H1 (cell line): Measurements from ENCODE around the gene IKZF3. TPM values are rescaled to one million over a fixed set of nuclear protein-coding genes. Genes with fewer than 3 reads are reported as not detected.

Source experiments
- CTCF ChIA-PET: fragments of 300-600 bp; sonication (Branson Sonifier 250); formaldehyde crosslinking; loops from one replicate; lab custom pipeline; 2021; ENCODE audit not compliant: partially characterized antibody; lab: Charles Lee
- POLR2A ChIA-PET: fragments of 300-600 bp; sonication (Branson Sonifier 250); formaldehyde crosslinking; loops from one replicate; lab custom pipeline; 2021; ENCODE audit warnings: inconsistent platforms; ENCODE audit not compliant: partially characterized antibody; lab: Charles Lee
- DNase-seq, 2 experiments: peaks; one replicate each; pipeline versions ENCODE4 v3.0.0 to v3.0.0-alpha.2; 2010 to 2022; ENCODE audit warnings: low spot score in 2 of 2, low read depth in 1 of 2, mixed read lengths in 1 of 2
- FAIRE-seq: peaks from 2 replicates; lab custom pipeline; 2011; peaks lifted over from hg19 to GRCh38; lab: Jason Lieb, UNC
- H2AFZ ChIP-seq: 2 replicates; pipeline ENCODE4 v1.8.1; 2012; ENCODE audit warnings: low read length, inconsistent platforms
- H2AK5ac ChIP-seq: 2 replicates; pipeline ENCODE4 v1.6.1; 2013; ENCODE audit warnings: low read depth, low read length
- H2BK120ac ChIP-seq: replicated peaks from 2 replicates; pipeline ENCODE3; 2013; ENCODE audit warnings: low read depth, low read length, inconsistent platforms
- H2BK12ac ChIP-seq: 2 replicates; pipeline ENCODE4 v1.6.1; 2013; ENCODE audit warnings: low read depth, low read length
- H2BK15ac ChIP-seq: 2 replicates; pipeline ENCODE4 v1.6.1; 2013; ENCODE audit warnings: low read length
- H2BK20ac ChIP-seq: 2 replicates; pipeline ENCODE4 v1.6.1; 2013; ENCODE audit warnings: low read length
- H2BK5ac ChIP-seq: 2 replicates; pipeline ENCODE4 v1.6.1; 2013; ENCODE audit warnings: low read depth, low read length
- H3K14ac ChIP-seq: 2 replicates; pipeline ENCODE4 v1.6.1; 2013; ENCODE audit warnings: inconsistent platforms; ENCODE audit not compliant: insufficient read length
- H3K18ac ChIP-seq: 2 replicates; pipeline ENCODE4 v1.6.1; 2013; ENCODE audit warnings: low read length; ENCODE audit errors: extremely low read depth
- H3K23ac ChIP-seq: 2 replicates; pipeline ENCODE4 v1.6.1; 2013; ENCODE audit warnings: inconsistent platforms; ENCODE audit not compliant: insufficient read length
- H3K23me2 ChIP-seq: 2 replicates; pipeline ENCODE4 v1.6.1; 2013; ENCODE audit warnings: low read depth, low read length
- H3K27ac ChIP-seq: 2 replicates; pipeline ENCODE4 v1.6.1; 2011; ENCODE audit warnings: low read depth, low read length, inconsistent platforms
- H3K27me3 ChIP-seq, 4 experiments: replicated peaks in 1 of 4; 1 replicate in 1 of 4; 2 replicates in 3 of 4; pipeline versions ENCODE4 v1.6.1 to v1.8.1; 2011 to 2013; ENCODE audit warnings: low read length in 3 of 4, mild to moderate bottlenecking in 3 of 4, inconsistent platforms in 2 of 4, mixed read lengths in 2 of 4, moderate library complexity in 1 of 4; ENCODE audit not compliant: control insufficient read depth in 3 of 4, insufficient read depth in 3 of 4; ENCODE audit errors: extremely low read depth in 1 of 4
- H3K36me3 ChIP-seq, 4 experiments: 2 replicates each; pipeline versions ENCODE4 v1.6.1 to v1.8.1; 2011 to 2013; ENCODE audit warnings: mild to moderate bottlenecking in 4 of 4, low read length in 3 of 4, moderate library complexity in 2 of 4, control low read depth in 1 of 4, inconsistent platforms in 1 of 4; ENCODE audit not compliant: insufficient read depth in 4 of 4, control insufficient read depth in 2 of 4
- H3K4ac ChIP-seq: replicated peaks from 2 replicates; pipeline ENCODE3; 2013; ENCODE audit warnings: low read length, low read depth, mixed read lengths, inconsistent platforms; ENCODE audit not compliant: insufficient read length
- H3K4me1 ChIP-seq, 4 experiments: replicated peaks in 1 of 4; 1 replicate in 1 of 4; 2 replicates in 3 of 4; pipeline versions ENCODE4 v1.6.1 to v1.8.1; 2011 to 2013; ENCODE audit warnings: low read length in 3 of 4, inconsistent platforms in 2 of 4, mixed read lengths in 1 of 4; ENCODE audit not compliant: insufficient read depth in 4 of 4, control insufficient read depth in 3 of 4
- H3K4me2 ChIP-seq, 2 experiments: 2 replicates each; pipeline versions ENCODE4 v1.6.1 to v1.8.1; 2011 to 2013; ENCODE audit warnings: low read depth in 2 of 2, low read length in 2 of 2, control low read depth in 1 of 2, inconsistent platforms in 1 of 2, mild to moderate bottlenecking in 1 of 2; ENCODE audit not compliant: insufficient read depth in 1 of 2
- H3K4me3 ChIP-seq, 4 experiments: fragments of 200-600, 300-600 bp in 1 of 4; sonication (generic), shearing (Covaris generic), sonication (Bioruptor Twin) in 1 of 4; 2 replicates each; pipeline versions ENCODE4 v1.5.1 to v1.8.1; 2011 to 2016; ENCODE audit warnings: low read length in 4 of 4, low read depth in 3 of 4, control low read depth in 2 of 4, inconsistent platforms in 2 of 4, mild to moderate bottlenecking in 2 of 4, mixed read lengths in 1 of 4, moderate library complexity in 1 of 4; ENCODE audit not compliant: insufficient read depth in 2 of 4; ENCODE audit errors: extremely low read depth in 1 of 4
- H3K56ac ChIP-seq: replicated peaks from 2 replicates; pipeline ENCODE3; 2013; ENCODE audit warnings: low read depth, mild to moderate bottlenecking, mixed read lengths, low read length, inconsistent platforms; ENCODE audit not compliant: insufficient read length
- H3K79me1 ChIP-seq: 2 replicates; pipeline ENCODE4 v1.6.1; 2013; ENCODE audit warnings: low read depth, low read length, control low read depth
- H3K79me2 ChIP-seq, 2 experiments: 2 replicates each; pipeline versions ENCODE4 v1.6.1 to v1.8.1; 2012 to 2013; ENCODE audit warnings: low read length in 2 of 2, mild to moderate bottlenecking in 2 of 2, inconsistent platforms in 1 of 2; ENCODE audit not compliant: insufficient read depth in 2 of 2, control insufficient read depth in 1 of 2
- H3K9ac ChIP-seq, 4 experiments: replicated peaks in 1 of 4; 1 replicate in 1 of 4; 2 replicates in 3 of 4; pipeline versions ENCODE4 v1.6.1 to v1.8.1; 2011 to 2013; ENCODE audit warnings: low read depth in 3 of 4, low read length in 3 of 4, control low read depth in 2 of 4, mild to moderate bottlenecking in 2 of 4, moderate library complexity in 2 of 4, inconsistent platforms in 1 of 4; ENCODE audit errors: extremely low read depth in 1 of 4
- H3K9me3 ChIP-seq, 2 experiments: 2 replicates each; pipeline versions ENCODE4 v1.6.1 to v1.8.1; 2012 to 2013; ENCODE audit warnings: mild to moderate bottlenecking in 2 of 2, moderate library complexity in 2 of 2, control low read depth in 1 of 2, inconsistent platforms in 1 of 2, low read depth in 1 of 2, low read length in 1 of 2, mixed read lengths in 1 of 2; ENCODE audit not compliant: insufficient read depth in 2 of 2
- H4K20me1 ChIP-seq, 2 experiments: replicated peaks in 1 of 2; 2 replicates each; pipeline versions ENCODE3 to v1.8.1; 2011 to 2013; ENCODE audit warnings: inconsistent platforms in 2 of 2, low read length in 2 of 2, mild to moderate bottlenecking in 1 of 2; ENCODE audit not compliant: insufficient read depth in 2 of 2, control insufficient read depth in 1 of 2
- H4K5ac ChIP-seq: 2 replicates; pipeline ENCODE4 v1.6.1; 2013; ENCODE audit warnings: low read length, low read depth, mixed read lengths, inconsistent platforms; ENCODE audit not compliant: insufficient read length
- H4K8ac ChIP-seq: 2 replicates; pipeline ENCODE4 v1.8.0; 2013; ENCODE audit warnings: mild to moderate bottlenecking, moderate library complexity, low read length, inconsistent platforms; ENCODE audit not compliant: insufficient read depth; ENCODE audit errors: extremely low read depth
- H4K91ac ChIP-seq: replicated peaks from 2 replicates; pipeline ENCODE3; 2013; ENCODE audit warnings: low read length, mixed read lengths, inconsistent platforms; ENCODE audit not compliant: insufficient read length
- CBX8 ChIP-seq: fragments of 300-800, 300-1000 bp; sonication (generic); IDR thresholded peaks from 2 replicates; pipeline ENCODE4 v1.7.1; 2016; ENCODE audit warnings: low read depth, low read length, borderline replicate concordance
- SRF ChIP-seq: IDR thresholded peaks from 2 replicates; pipeline ENCODE4 v1.6.1; 2011; ENCODE audit warnings: mild to moderate bottlenecking, low read depth, low read length, moderate library complexity
- TCF12 ChIP-seq: IDR thresholded peaks from 2 replicates; pipeline ENCODE4 v1.6.1; 2011; ENCODE audit warnings: low read depth, mild to moderate bottlenecking, low read length
- WGBS, 2 experiments: shearing (Covaris generic) in 1 of 2; methylation state at CpG; one replicate each; pipeline versions ENCODE4 v1.1.6 to v1.1.7; 2013 to 2015; ENCODE audit warnings: low lambda C conversion rate in 2 of 2, mixed read lengths in 2 of 2, inconsistent platforms in 1 of 2, low coverage in 1 of 2, missing lambda C conversion rate in 1 of 2; ENCODE audit not compliant: insufficient replicate concordance in 2 of 2, insufficient coverage in 1 of 2, insufficient read length in 1 of 2; ENCODE audit errors: extremely low coverage in 1 of 2, missing lambda C conversion rate in 1 of 2; 5-methylcytosine and 5-hydroxymethylcytosine counted together
- polyA plus RNA-seq, 7 experiments: library from polyadenylated mRNA; depleted of rRNA in 3 of 7; stranded (reverse) in 5 of 7; unstranded in 2 of 7; fragments of >200 nt in 5 of 7; fragments of 200-250 nt in 2 of 7; gene quantifications; 1 replicate in 5 of 7; 2 replicates in 1 of 7; 4 replicates in 1 of 7; pipeline versions ENCODE4 v1.2.1 to v1.2.3, GENCODE V29; 2011 to 2013; ENCODE audit warnings: missing spikeins in 2 of 7, mixed read lengths in 2 of 7
- total RNA-seq: library from RNA; stranded (reverse); fragmentation: NEBNext Ultra II Directional; extraction: Animal tissue kit (Norgen Biotek cat#: 25700); gene quantifications from 2 replicates; pipeline ENCODE4 v1.2.1, GENCODE V29; 2021

Gene IKZF3
- total and polyA plus RNA-seq, 2 of the 8 experiments (the other 6 are each of a cell fraction or from before 2014, with no cell fraction given): 0.23 to 0.56 TPM

- no peak overlapping the region for H2BK20ac ChIP-seq
- no peak overlapping the region for H3K23ac ChIP-seq
- no peak overlapping the region for H4K8ac ChIP-seq
- FAIRE-seq: no peak
- H3K4me2 ChIP-seq: no peak overlapping the region; a peak in 1 of 4 replicates
- H2BK5ac ChIP-seq: no peak overlapping the region
- H3K4me3 ChIP-seq: no peak overlapping the region; a peak in 1 of 8 replicates
- TF ChIP-seq TCF12 (no peak), SRF (no peak), CBX8 (no peak)
- H3K18ac ChIP-seq: no peak overlapping the region
- no peak overlapping the region for H2BK120ac ChIP-seq
- H3K79me2 ChIP-seq: no peaks in the 10 kb centered on the region
- no peak overlapping the region for H2AK5ac ChIP-seq
- no peak overlapping the region for H2BK12ac ChIP-seq
- no peaks in the 10 kb centered on the region for H3K36me3 ChIP-seq
- no peak overlapping the region for H3K14ac ChIP-seq
- peaks cover 0 to 8% (median 4%) of the 10 kb centered on the region in 4 experiments; a peak in 4 of 7 replicates for H3K4me1 ChIP-seq
- H3K79me1 ChIP-seq: no peaks in the 10 kb centered on the region
- no peak for DNase-seq
- no peak overlapping the region for H3K9ac ChIP-seq
- H3K23me2 ChIP-seq: no peaks in the 10 kb centered on the region
- POLR2A ChIA-PET: no interaction called here
- WGBS, 2 experiments: 82% methylated on average over 4 of the region's 4 CpGs; no CpG with 5 or more reads in 1 of the 2 experiments
- H3K56ac ChIP-seq: no peak overlapping the region
- 0 out of 2 replicates have a peak overlapping the region, but pooled peaks have one; percentile 14 for H3K27ac ChIP-seq
- H3K4ac ChIP-seq: no peak overlapping the region
- H3K9me3 ChIP-seq: no peaks in the 10 kb centered on the region
- no peak overlapping the region for H4K5ac ChIP-seq
- H4K20me1 ChIP-seq: no peaks in the 10 kb centered on the region
- CTCF ChIA-PET: interaction anchor here (0.6 to 1.0 kb wide), 2 partner anchors 16 to 156 kb away, joined by 3 read pairs; no protein-coding TSS in a partner anchor
- H3K27me3 ChIP-seq: no peaks in the 10 kb centered on the region
- peak overlapping the region; percentile 16; the same call in 1 of the 2 replicates for H2AFZ ChIP-seq
- H2BK15ac ChIP-seq: no peak overlapping the region
- no peak overlapping the region for H4K91ac ChIP-seq
Observed at GRCh38 chr17:39801055-39801454, 63.1 kb downstream of the IKZF3 start.
